GM19467 (cell line): ENCODE data around the gene CREB3L2.
"Not testable (repeated sequence)": the region's sequence is repeated elsewhere in the genome, so short reads cannot be mapped to it uniquely, and the experiment has no call there.

Experiments
- ATAC-seq: cut with Tn5 transposase; IDR thresholded peaks from one replicate; pipeline ENCODE4 v1.9.1; 2021; ENCODE audit warnings: mild to moderate bottlenecking, moderate library complexity; ENCODE audit not compliant: unreplicated experiment

Gene CREB3L2

DNA sequence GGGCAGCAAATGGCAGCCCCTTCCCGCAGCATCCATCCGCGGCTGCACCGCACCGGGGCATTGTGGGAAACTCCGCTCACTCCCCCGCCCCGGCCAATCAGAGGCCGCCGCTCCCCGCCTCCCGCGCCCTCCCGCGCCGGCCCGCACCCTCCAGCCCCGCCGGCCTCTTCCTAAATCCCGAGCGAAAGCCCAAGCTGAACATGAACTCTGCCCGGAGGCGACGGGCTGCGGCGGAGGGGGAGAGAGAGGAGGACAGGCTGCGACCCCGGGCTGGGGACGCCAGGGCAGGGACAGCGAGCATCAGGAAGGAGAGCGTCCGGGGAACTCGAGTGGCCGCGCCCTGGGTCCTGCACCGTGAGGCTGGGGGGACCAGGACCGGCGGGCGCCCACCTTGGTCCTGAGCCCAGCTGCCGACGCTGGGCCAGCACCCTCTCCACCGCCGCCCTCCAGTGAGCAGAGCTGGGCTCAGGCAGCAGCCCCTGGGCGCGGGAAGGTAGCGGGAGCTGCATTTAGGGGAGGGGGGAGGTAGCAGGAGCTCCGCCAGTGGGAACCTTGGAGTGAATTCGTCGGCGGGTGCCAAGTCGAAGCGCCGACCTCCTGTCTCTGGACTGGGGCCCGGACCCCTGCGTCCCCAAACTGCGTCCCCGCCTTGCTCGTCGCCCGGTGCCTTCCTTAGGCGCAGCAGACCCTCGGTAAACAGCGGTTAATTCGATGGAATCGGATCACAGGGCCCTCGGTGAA is 154.9 kb downstream of the CREB3L2 start, which contains the start of gene DGKI:
DGKI (minus strand) TSS at position 148 of the 741 bp plus-strand sequence.
- ATAC-seq = no peak

- no peak for ATAC-seq
Measured at GRCh38 chr7:137846549-137846826, 155.4 kb downstream of the CREB3L2 start.

DNA sequence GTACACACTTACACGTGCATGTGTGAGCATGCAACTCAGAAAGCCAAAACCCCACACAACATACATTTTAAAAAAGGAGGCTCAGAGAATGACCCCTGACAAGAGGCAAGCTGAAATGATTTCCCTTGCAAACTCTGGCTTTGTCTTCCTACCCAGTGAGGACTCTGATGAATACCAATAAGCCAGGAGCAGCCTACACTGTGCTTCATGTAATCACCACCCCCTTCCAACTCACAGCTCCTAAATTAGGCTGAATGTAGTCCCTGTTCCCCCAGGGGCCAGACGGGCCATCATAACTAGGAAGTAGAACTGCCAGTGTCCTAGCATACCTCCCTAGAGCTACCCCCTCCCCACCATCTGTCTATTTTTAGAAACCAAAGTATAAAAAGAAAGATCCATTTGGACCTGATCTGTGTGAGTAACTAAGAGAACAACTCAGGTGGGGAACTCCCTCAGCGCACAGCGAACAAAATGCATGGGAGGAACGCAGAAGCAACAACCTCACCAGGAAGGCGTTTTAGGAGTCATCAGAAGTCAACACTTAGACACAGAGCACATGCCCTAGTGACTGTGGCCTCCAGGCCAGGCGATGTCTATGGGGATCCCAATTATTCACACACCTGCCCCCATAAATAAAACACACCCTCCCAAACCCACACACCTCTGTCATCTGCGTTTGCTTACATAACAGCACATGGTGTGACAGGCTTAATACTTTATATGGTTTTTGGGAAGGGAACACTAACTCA is 157.0 kb downstream of the CREB3L2 start:
- ATAC-seq = no peak

- no peak for ATAC-seq
Measured at GRCh38 chr7:137839903-137840779, 161.7 kb downstream of the CREB3L2 start.

GRCh38 chr7:137838706-137839315 is 163.1 kb downstream of the CREB3L2 start:
- no peak for ATAC-seq

DNA sequence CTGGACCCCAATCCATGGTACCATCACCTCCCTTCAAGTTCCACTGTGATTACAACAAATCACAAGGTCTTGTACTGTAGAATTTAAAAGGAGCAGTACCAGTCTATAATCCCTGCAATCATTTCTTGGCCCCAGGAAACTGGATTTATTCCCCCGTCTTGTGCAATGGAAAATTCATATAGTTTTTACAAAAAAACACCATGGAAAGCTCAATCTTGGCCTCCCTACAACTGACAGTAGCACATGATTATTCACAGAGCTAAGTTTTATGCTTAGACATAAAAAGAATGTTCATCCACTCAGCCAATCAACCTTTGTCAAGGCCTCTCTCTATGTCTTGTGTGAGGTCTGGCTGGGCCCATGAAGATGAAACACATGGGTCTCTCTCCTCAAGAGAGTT is 165.3 kb downstream of the CREB3L2 start:
- ATAC-seq = no peak

DNA sequence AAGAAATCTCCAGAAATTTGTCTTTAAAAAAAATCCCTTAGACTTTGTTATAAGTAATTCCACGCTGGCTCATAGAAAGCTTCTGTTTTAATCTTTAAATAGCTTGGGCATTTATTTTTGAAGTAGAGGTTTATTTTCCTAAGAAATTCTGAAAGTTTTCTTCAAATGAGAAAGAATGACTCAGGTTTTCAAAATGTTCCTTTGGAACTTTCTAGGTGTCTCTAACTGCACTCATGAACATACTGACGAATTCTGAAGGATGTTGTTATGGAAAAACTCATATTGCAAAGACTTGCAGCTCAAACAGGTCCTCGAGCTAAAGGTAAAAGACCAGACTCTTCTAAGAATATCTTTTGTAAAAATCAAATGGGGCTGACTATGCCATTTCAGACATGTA is 165.8 kb downstream of the CREB3L2 start:
- ATAC-seq = no peak

GRCh38 chr7:137835486-137836112 is 166.3 kb downstream of the CREB3L2 start:
- no peak for ATAC-seq

DNA sequence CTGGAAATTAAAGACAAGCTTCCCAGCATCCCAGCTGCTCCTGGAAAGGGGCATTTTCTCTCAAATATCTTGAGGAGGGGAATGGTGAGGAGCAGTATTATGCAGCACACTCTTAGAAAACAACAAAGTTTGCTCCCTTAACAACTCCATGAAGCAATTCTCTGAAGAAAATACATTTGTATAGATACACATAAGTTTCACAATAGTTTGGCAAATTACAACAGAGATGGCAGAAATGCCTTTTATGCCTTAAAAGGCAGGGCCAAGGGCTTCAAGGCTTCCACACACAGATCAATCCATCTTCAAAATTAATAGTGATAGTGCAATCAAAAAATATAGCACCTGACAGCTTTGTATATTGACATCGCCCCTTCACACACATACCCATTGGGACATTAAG is 167.3 kb downstream of the CREB3L2 start:
- no peak for ATAC-seq

DNA sequence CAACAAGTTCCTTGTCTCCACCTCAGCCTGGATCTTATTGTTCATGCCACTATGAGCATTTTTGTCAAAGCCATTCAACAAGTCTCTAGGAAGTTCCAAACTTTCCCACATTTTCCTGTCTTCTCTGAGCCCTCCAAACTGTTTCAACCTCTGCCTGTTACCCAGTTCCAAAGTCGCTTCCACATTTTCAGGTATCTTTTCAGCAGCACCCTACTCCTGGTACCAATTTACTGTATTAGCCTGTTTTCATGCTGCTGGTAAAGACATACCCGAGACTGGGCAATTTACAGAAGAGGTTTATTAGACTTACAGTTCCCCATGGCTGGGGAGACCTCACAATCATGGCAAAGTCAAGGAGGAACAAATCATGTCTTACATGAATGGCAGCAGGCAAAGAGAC is 168.9 kb downstream of the CREB3L2 start:
- not testable (repeated sequence) for ATAC-seq

- no peak for ATAC-seq
Measured at GRCh38 chr7:137832382-137832781, 169.5 kb downstream of the CREB3L2 start.

DNA sequence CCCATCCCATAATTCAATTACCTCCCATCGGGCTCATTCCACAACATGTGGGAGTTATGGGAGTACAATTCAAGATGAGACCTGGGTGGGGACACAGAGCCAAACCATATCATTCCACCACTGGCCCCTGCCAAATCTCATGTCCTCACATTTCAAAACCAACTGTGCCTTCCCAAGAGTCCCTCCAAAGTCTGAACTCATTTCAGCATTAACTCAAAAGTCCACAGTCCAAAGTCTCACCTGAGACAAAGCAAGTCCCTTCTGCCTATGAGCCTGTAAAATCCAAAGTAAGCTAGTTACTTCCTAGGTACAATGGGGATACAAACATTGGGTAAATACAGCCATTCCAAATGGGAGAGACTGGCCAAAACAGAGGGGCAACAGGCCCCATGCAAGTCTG is 170.3 kb downstream of the CREB3L2 start:
- ATAC-seq = not testable (repeated sequence)

GRCh38 chr7:137829337-137829992 is 172.4 kb downstream of the CREB3L2 start:
- no peak for ATAC-seq

- no peak for ATAC-seq
Measured at GRCh38 chr7:137828456-137828855, 173.4 kb downstream of the CREB3L2 start.

GRCh38 chr7:137825489-137825888 is 176.4 kb downstream of the CREB3L2 start:
- ATAC-seq = no peak
